ENCODE data around the gene GRIK4. TPM values are rescaled to one million over a fixed set of nuclear protein-coding genes. Genes with fewer than 3 reads are reported as not detected.

Gene GRIK4
- total RNA-seq, 1 experiment from 2014 or later: 3.3 TPM

GRCh38 chr11:120694726-120695125, 183.2 kb downstream of the GRIK4 start:
- CTCF ChIA-PET: interaction anchor here (3.5 to 5.6 kb wide), 3 partner anchors 9 to 20 kb away, joined by 24 to 96 read pairs (median 34); no protein-coding TSS in a partner anchor
- Mint-ChIP-seq H3K27ac (no peak overlapping the region), H3K9me3 (no peaks in the 10 kb centered on the region), H3K4me1 (peaks cover 5% of the 10 kb centered on the region), H3K4me3 (no peak overlapping the region), H3K36me3 (no peaks in the 10 kb centered on the region), H3K27me3 (ENCODE audit: low read depth) (no peaks in the 10 kb centered on the region; the same call in 1 of the 2 replicates)
- TF ChIP-seq ZBTB43 (CRISPR knock-in tag; IDR thresholded peaks at IDR 0.05) (no peak), ZNF423 (CRISPR knock-in tag; IDR thresholded peaks at IDR 0.05) (no peak)
- POLR2A ChIA-PET: no interaction called here
- DNase-seq (ENCODE audit: low spot score): no peak
- ATAC-seq: no peak

- no peak for DNase-seq (ENCODE audit: low spot score)
- no peaks in the 10 kb centered on the region for H3K9me3 Mint-ChIP-seq
- TF ChIP-seq HMGA2 (CRISPR knock-in tag; IDR thresholded peaks at IDR 0.05): no peak
- TF ChIP-seq NR1H2 (CRISPR knock-in tag; IDR thresholded peaks at IDR 0.05): no peak
- TF ChIP-seq NFATC4 (CRISPR knock-in tag; IDR thresholded peaks at IDR 0.05): no peak
- no peak overlapping the region for H3K27ac Mint-ChIP-seq
- no peaks in the 10 kb centered on the region for H3K36me3 Mint-ChIP-seq
- H3K4me1 Mint-ChIP-seq: peaks cover 5% of the 10 kb centered on the region
- no peak for ATAC-seq
- H3K27me3 Mint-ChIP-seq (ENCODE audit: low read depth): no peaks in the 10 kb centered on the region; the same call in 1 of the 2 replicates
- ChIA-PET CTCF (interaction anchor here (1.3 to 5.6 kb wide), 16 partner anchors 10 to 500 kb away, joined by 3 to 96 read pairs (median 10); no protein-coding TSS in a partner anchor), POLR2A (no interaction called here)
- H3K4me3 Mint-ChIP-seq: no peak overlapping the region
Measured at GRCh38 chr11:120695426-120695825, 183.9 kb downstream of the GRIK4 start.

- ChIA-PET CTCF (interaction anchor here (0.6 to 5.6 kb wide), 58 partner anchors 8 to 499 kb away, joined by 3 to 96 read pairs (median 6); partner anchors contain the start of gene GRIK4), POLR2A (no interaction called here)
- H3K36me3 Mint-ChIP-seq: no peaks in the 10 kb centered on the region
- DNase-seq (ENCODE audit: low spot score): no peak
- no peaks in the 10 kb centered on the region; the same call in 1 of the 2 replicates for H3K9me3 Mint-ChIP-seq
- peaks cover 5% of the 10 kb centered on the region for H3K4me1 Mint-ChIP-seq
- TF ChIP-seq SOX15 (CRISPR knock-in tag; IDR thresholded peaks at IDR 0.05) (no peak), ATF6 (CRISPR knock-in tag; IDR thresholded peaks at IDR 0.05) (no peak), ZNF532 (CRISPR knock-in tag; IDR thresholded peaks at IDR 0.05; ENCODE audit: borderline replicate concordance) (no peak), IRF1 (CRISPR knock-in tag; IDR thresholded peaks at IDR 0.05) (no peak), PRRX2 (CRISPR knock-in tag; IDR thresholded peaks at IDR 0.05) (no peak)
- ATAC-seq: no peak
- no peak overlapping the region for H3K27ac Mint-ChIP-seq
- H3K4me3 Mint-ChIP-seq: no peak overlapping the region
- H3K27me3 Mint-ChIP-seq (ENCODE audit: low read depth): no peaks in the 10 kb centered on the region; the same call in 1 of the 2 replicates
Measured at GRCh38 chr11:120695939-120696338, 184.4 kb downstream of the GRIK4 start.

Measured in WTC11 (cell line).